Endometrial microvascular endothelial cells (primary cell): ENCODE data around the gene OR2AG2. TPM values are rescaled to one million over a fixed set of nuclear protein-coding genes. Genes with fewer than 3 reads are reported as not detected.

Experiments
- total RNA-seq: library from RNA; depleted of rRNA; stranded (reverse); fragments of >200 nt; gene quantifications from one replicate; pipeline ENCODE4 v1.2.3, GENCODE V29; 2015; ENCODE audit errors: inconsistent ontology term

OR2AG2 gene
- total RNA-seq, 1 donor from 2014 or later = not detected

Other genes with a start within 250 kb of the OR2AG2 start
- 35.8 TPM for gene RRP8, start 168.4 kb downstream of the OR2AG2 start, total RNA-seq
- 247 TPM for gene ILK, start 168.2 kb downstream of the OR2AG2 start, total RNA-seq
- 41.9 TPM for gene TAF10, start 159.8 kb downstream of the OR2AG2 start, total RNA-seq
- gene TPP1, start 152.6 kb downstream of the OR2AG2 start, total RNA-seq = 100.0 TPM
- gene DCHS1, start 116.2 kb downstream of the OR2AG2 start, total RNA-seq = 48.7 TPM
- gene MRPL17, start 88.6 kb downstream of the OR2AG2 start, total RNA-seq = 114 TPM
- gene OR2AG1, start 11.0 kb upstream of the OR2AG2 start, total RNA-seq = not detected
- 0.09 TPM for gene OR6A2, start 27.7 kb upstream of the OR2AG2 start, total RNA-seq
- gene OR10A5, start 73.7 kb upstream of the OR2AG2 start, total RNA-seq = not detected
- gene OR10A2, start 91.1 kb upstream of the OR2AG2 start, total RNA-seq = not detected
- gene OR10A4, start 104.6 kb upstream of the OR2AG2 start, total RNA-seq = not detected
- not detected for gene OR2D2, start 120.5 kb upstream of the OR2AG2 start, total RNA-seq
- not detected for gene OR2D3, start 149.0 kb upstream of the OR2AG2 start, total RNA-seq
- gene ZNF215, start 154.4 kb upstream of the OR2AG2 start, total RNA-seq = 4.9 TPM
- 0.46 TPM for gene ZNF214, start 248.4 kb upstream of the OR2AG2 start, total RNA-seq
- 0.09 TPM for gene NLRP14, start 248.5 kb upstream of the OR2AG2 start, total RNA-seq